Endothelial cell of umbilical vein (primary cell): Measurements from ENCODE around the gene ZNF714.

Source experiments
- CTCF ChIP-seq, 2 donors: IDR thresholded peaks; 1 replicate in 1 of 2; 2 replicates in 1 of 2; pipeline ENCODE4 v1.5.1; 2011; ENCODE audit warnings: low read length in 2 of 2, mild to moderate bottlenecking in 2 of 2, moderate library complexity in 2 of 2, control low read depth in 1 of 2, inconsistent platforms in 1 of 2, low read depth in 1 of 2; ENCODE audit not compliant: insufficient read depth in 1 of 2; ENCODE audit errors: extremely low read depth in 1 of 2
- EZH2 ChIP-seq: IDR thresholded peaks from 2 replicates; pipeline ENCODE4 v1.6.1; 2012; ENCODE audit warnings: borderline replicate concordance, low read depth, mild to moderate bottlenecking, moderate library complexity, low read length, inconsistent platforms; ENCODE audit not compliant: severe bottlenecking
- JUN ChIP-seq: IDR thresholded peaks from 2 replicates; pipeline ENCODE4 v1.6.1; 2011; ENCODE audit warnings: borderline replicate concordance, low read depth; ENCODE audit not compliant: insufficient read length, insufficient read depth
- MAX ChIP-seq: IDR thresholded peaks from 2 replicates; pipeline ENCODE4 v1.6.1; 2011; ENCODE audit not compliant: insufficient read depth, insufficient read length
- POLR2A ChIP-seq: IDR thresholded peaks from 2 replicates; pipeline ENCODE4 v1.6.1; 2012; ENCODE audit warnings: low read depth, mild to moderate bottlenecking, control low read depth, low read length
- POLR2AphosphoS5 ChIP-seq: IDR thresholded peaks from 2 replicates; pipeline ENCODE4 v1.6.1; 2012; ENCODE audit warnings: low read depth, mild to moderate bottlenecking, control low read depth, low read length, moderate library complexity; ENCODE audit not compliant: insufficient read depth

GRCh38 chr19:21128901-21129698 lies 47.1 kb downstream of the ZNF714 start:
- TF ChIP-seq CTCF (IDR thresholded peaks at IDR 0.05; ENCODE audit: extremely low read depth in 1 of 2, insufficient read depth in 1 of 2, low read depth in 1 of 2, low read length in 2 of 2), result no peak
- TF ChIP-seq EZH2, result no peak
- TF ChIP-seq MAX, result no peak
- no peak for TF ChIP-seq POLR2A
- TF ChIP-seq POLR2AphosphoS5, result no peak
- no peak for TF ChIP-seq JUN
